ENCODE data around the gene MAPT. TPM values are rescaled to one million over a fixed set of nuclear protein-coding genes. Genes with fewer than 3 reads are reported as not detected.
A peak's percentile ranks its signal among the peaks of the same experiment; 100 is the strongest.

MAPT gene
- total and polyA plus RNA-seq, 4 donors, result 0.27 to 3.8 (median 1.8) TPM

DNA sequence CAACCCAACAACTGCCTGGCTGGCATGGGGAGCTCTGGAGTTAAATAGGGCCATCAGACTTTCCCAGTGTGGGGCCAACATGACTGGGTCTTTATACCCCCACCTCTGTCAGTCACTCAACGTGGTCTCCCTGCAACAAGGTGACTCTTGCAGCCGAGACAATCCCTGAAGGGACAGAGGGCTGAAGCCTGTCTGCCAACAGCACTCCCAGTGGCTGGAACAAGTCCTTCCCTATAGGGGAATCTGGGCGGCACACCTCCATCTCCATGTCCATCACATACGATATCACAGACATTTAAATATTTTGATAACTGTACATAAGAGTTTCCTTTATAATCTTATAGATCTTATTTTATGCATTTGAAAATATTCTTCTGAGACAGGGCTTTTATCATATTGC, 4.8 kb upstream of the MAPT start:
- TF ChIP-seq, protein P1, sequence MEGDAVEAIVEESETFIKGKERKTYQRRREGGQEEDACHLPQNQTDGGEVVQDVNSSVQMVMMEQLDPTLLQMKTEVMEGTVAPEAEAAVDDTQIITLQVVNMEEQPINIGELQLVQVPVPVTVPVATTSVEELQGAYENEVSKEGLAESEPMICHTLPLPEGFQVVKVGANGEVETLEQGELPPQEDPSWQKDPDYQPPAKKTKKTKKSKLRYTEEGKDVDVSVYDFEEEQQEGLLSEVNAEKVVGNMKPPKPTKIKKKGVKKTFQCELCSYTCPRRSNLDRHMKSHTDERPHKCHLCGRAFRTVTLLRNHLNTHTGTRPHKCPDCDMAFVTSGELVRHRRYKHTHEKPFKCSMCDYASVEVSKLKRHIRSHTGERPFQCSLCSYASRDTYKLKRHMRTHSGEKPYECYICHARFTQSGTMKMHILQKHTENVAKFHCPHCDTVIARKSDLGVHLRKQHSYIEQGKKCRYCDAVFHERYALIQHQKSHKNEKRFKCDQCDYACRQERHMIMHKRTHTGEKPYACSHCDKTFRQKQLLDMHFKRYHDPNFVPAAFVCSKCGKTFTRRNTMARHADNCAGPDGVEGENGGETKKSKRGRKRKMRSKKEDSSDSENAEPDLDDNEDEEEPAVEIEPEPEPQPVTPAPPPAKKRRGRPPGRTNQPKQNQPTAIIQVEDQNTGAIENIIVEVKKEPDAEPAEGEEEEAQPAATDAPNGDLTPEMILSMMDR (IDR thresholded peaks at IDR 0.05; ENCODE audit: control extremely low read depth, extremely low read depth), result no peak
- 32 to 38% methylated on average over 4 of the region's 4 CpGs for WGBS, 2 donors

GRCh38 chr17:45893725-45894021, 681 bp upstream of the MAPT start:
- DNase-seq (no peak), ATAC-seq (ENCODE audit: insufficient read depth, low FRiP score) (no peak)
- no peaks in the 10 kb centered on the region for H3K9me3 ChIP-seq (ENCODE audit: control insufficient read depth in 4 of 4, insufficient read depth in 3 of 4, low read length in 3 of 4)
- 49 to 55% methylated on average over 7 of the region's 7 CpGs for WGBS, 2 donors
- H3K9ac ChIP-seq (ENCODE audit: insufficient read depth in 1 of 2, low read length in 2 of 2), result peak overlapping the region in 1 of 2 donors; percentile 49
- H3K27me3 ChIP-seq (ENCODE audit: control insufficient read depth in 3 of 3, insufficient read depth in 3 of 3, low read length in 2 of 3), result peaks cover 15 to 49% (median 27%) of the 10 kb centered on the region in 3 donors
- H3K4me3 ChIP-seq, result peak overlapping the region; percentile 12
- peak overlapping the region; percentile 21 to 43 for H3K27ac ChIP-seq (ENCODE audit: low read depth in 1 of 2, low read length in 1 of 2)
- no peaks in the 10 kb centered on the region for H3K36me3 ChIP-seq (ENCODE audit: control insufficient read depth in 4 of 4, insufficient read depth in 4 of 4, low read length in 4 of 4)
- H3K4me1 ChIP-seq (ENCODE audit: control insufficient read depth in 5 of 5, insufficient read depth in 5 of 5, low read length in 5 of 5), result peaks cover 0 to 15% (median 6%) of the 10 kb centered on the region in 5 donors
- TF ChIP-seq, protein P1 (IDR thresholded peaks at IDR 0.05; ENCODE audit: control extremely low read depth, extremely low read depth), result no peak

More for the DNA sequence above, 4.8 kb upstream of the MAPT start:
- no peak for DNase-seq
- Histone ChIP-seq H3K4me1 (ENCODE audit: control insufficient read depth in 5 of 5, insufficient read depth in 5 of 5, low read length in 5 of 5) (peaks cover 0 to 4% (median 0%) of the 10 kb centered on the region in 5 donors), H3K27ac (ENCODE audit: low read depth in 1 of 2, low read length in 1 of 2) (no peak overlapping the region), H3K36me3 (ENCODE audit: control insufficient read depth in 4 of 4, insufficient read depth in 4 of 4, low read length in 4 of 4) (no peaks in the 10 kb centered on the region), H3K9ac (ENCODE audit: insufficient read depth in 1 of 2, low read length in 2 of 2) (no peak overlapping the region), H3K9me3 (ENCODE audit: control insufficient read depth in 4 of 4, insufficient read depth in 3 of 4, low read length in 3 of 4) (peaks cover 0 to 1% (median under 1%) of the 10 kb centered on the region in 4 donors), H3K27me3 (ENCODE audit: control insufficient read depth in 3 of 3, insufficient read depth in 3 of 3, low read length in 2 of 3) (peaks cover 0 to 8% (median 3%) of the 10 kb centered on the region in 3 donors), H3K4me3 (no peak overlapping the region)
- ATAC-seq (ENCODE audit: insufficient read depth, low FRiP score), result no peak

- no peak for ATAC-seq (ENCODE audit: insufficient read depth, low FRiP score)
Observed at GRCh38 chr17:45895304-45895968, 1.1 kb downstream of the MAPT start.

More at GRCh38 chr17:45895304-45895968, 1.1 kb downstream of the MAPT start:
- TF ChIP-seq, protein P1 (IDR thresholded peaks at IDR 0.05; ENCODE audit: control extremely low read depth, extremely low read depth), result no peak
- H3K27me3 ChIP-seq (ENCODE audit: control insufficient read depth in 3 of 3, insufficient read depth in 3 of 3, low read length in 2 of 3), result peaks cover 15 to 66% (median 34%) of the 10 kb centered on the region in 3 donors
- 1% methylated on average over 55 to 63 of the region's 63 CpGs for WGBS, 2 donors
- no peak overlapping the region for H3K27ac ChIP-seq (ENCODE audit: low read depth in 1 of 2, low read length in 1 of 2)
- DNase-seq, result peak; percentile 9 to 19 (median 16)
- H3K9me3 ChIP-seq (ENCODE audit: control insufficient read depth in 4 of 4, insufficient read depth in 3 of 4, low read length in 3 of 4), result no peaks in the 10 kb centered on the region
- peaks cover 0 to 15% (median 6%) of the 10 kb centered on the region in 5 donors for H3K4me1 ChIP-seq (ENCODE audit: control insufficient read depth in 5 of 5, insufficient read depth in 5 of 5, low read length in 5 of 5)
- no peak overlapping the region for H3K9ac ChIP-seq (ENCODE audit: insufficient read depth in 1 of 2, low read length in 2 of 2)
- no peaks in the 10 kb centered on the region for H3K36me3 ChIP-seq (ENCODE audit: control insufficient read depth in 4 of 4, insufficient read depth in 4 of 4, low read length in 4 of 4)
- H3K4me3 ChIP-seq, result peak overlapping the region; percentile 15

All from lung (tissue), 12 donors.